PC-9 (cell line): ENCODE results near the gene ABCE1.

Source experiments
- CTCF ChIP-seq: fragments of 200-600 bp; sonication (generic); conservative IDR thresholded peaks from 2 replicates; pipeline ENCODE4 v1.6.1; 2017; ENCODE audit warnings: mixed run types, antibody characterized with exemption, mild to moderate bottlenecking, moderate library complexity
- EZH2 ChIP-seq: fragments of 200-600 bp; sonication (generic); IDR thresholded peaks from 2 replicates; pipeline ENCODE4 v1.8.0; 2017; ENCODE audit warnings: antibody characterized with exemption, low read depth

- TF ChIP-seq CTCF (no peak), EZH2 (no peak)
These were observed 57.3 kb downstream of the ABCE1 start for GRCh38 chr4:145155268-145155870.
